ENCODE measurements around the gene PMPCA.
"Not testable (repeated sequence)": the region's sequence is repeated elsewhere in the genome, so short reads cannot be mapped to it uniquely, and the experiment has no call there.

PMPCA gene

DNA sequence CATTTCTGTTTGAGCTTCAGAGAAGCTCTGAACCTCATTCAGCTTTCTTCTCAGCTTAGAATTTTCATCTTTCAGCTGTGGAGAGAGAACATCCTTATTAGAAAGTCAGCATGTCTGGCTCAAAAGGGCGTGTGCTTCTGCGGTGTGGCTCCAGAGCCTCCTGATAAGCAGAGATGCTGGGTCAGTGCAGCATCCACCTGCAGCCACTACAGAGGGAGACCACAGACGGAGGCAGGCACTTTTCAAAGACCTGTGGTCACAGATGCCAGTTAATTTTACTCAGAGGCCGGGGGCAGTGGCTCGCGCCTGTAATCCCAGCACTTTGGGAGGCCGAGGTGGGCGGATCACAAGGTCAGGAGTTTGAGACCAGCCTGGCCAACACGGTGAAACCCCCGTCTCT, 4.6 kb upstream of the PMPCA start:
- H3K27ac Mint-ChIP-seq; DNase-seq (ENCODE audit: low spot score); H3K4me3 Mint-ChIP-seq; H3K27me3 Mint-ChIP-seq (ENCODE audit: low read depth); H3K9me3 Mint-ChIP-seq: not testable (repeated sequence)
- peaks cover 39% of the 10 kb centered on the region for H3K4me1 Mint-ChIP-seq (ENCODE audit: low read depth)
- H3K36me3 Mint-ChIP-seq (ENCODE audit: low read depth): peaks cover 55% of the 10 kb centered on the region

DNA sequence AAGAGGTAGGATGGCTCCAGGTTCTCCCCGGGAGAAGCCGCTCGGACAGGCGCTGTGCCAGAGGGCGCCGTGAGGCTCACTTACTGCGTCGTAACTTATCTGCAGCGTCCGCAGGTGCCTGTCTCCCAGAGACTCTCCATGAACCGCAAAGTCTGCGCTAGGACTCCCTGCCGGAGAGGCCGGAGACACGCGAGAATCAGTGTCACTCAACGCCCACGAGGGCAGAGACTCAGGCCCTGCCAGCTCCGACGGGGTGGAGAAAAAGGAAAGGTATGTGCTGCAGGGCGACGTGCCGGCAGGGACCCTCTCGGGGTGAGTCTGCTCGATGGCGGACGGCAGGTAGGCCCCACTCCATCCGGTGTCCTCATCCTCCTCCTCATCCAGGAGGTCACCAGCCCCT, 3.4 kb upstream of the PMPCA start:
- not testable (repeated sequence) for H3K27me3 Mint-ChIP-seq (ENCODE audit: low read depth); H3K4me3 Mint-ChIP-seq; H3K9me3 Mint-ChIP-seq; H3K27ac Mint-ChIP-seq; DNase-seq (ENCODE audit: low spot score)
- Mint-ChIP-seq H3K36me3 (ENCODE audit: low read depth) (peaks cover 49% of the 10 kb centered on the region), H3K4me1 (ENCODE audit: low read depth) (peaks cover 45% of the 10 kb centered on the region)

DNA sequence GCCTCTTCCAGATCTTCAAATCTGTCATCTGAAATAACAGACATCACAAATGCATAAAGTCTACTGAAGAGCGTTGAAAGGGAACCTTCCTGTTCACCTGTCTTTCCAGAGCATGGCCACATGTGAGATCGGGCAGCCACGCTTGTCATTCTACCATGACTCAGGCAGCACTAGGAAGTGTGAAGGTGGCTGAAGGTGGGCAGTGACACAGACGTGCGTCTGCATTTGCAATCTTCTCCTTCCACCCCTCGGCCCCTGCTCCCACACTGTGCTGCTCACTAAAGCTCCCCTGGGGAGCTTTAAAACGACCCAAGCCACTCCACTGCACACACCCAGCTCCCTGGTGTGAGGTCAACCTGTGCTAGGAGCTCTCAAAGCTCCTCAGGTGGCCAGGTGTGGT, 2.5 kb upstream of the PMPCA start:
- peaks cover 45% of the 10 kb centered on the region for H3K36me3 Mint-ChIP-seq (ENCODE audit: low read depth)
- no peak overlapping the region for H3K27ac Mint-ChIP-seq

DNA sequence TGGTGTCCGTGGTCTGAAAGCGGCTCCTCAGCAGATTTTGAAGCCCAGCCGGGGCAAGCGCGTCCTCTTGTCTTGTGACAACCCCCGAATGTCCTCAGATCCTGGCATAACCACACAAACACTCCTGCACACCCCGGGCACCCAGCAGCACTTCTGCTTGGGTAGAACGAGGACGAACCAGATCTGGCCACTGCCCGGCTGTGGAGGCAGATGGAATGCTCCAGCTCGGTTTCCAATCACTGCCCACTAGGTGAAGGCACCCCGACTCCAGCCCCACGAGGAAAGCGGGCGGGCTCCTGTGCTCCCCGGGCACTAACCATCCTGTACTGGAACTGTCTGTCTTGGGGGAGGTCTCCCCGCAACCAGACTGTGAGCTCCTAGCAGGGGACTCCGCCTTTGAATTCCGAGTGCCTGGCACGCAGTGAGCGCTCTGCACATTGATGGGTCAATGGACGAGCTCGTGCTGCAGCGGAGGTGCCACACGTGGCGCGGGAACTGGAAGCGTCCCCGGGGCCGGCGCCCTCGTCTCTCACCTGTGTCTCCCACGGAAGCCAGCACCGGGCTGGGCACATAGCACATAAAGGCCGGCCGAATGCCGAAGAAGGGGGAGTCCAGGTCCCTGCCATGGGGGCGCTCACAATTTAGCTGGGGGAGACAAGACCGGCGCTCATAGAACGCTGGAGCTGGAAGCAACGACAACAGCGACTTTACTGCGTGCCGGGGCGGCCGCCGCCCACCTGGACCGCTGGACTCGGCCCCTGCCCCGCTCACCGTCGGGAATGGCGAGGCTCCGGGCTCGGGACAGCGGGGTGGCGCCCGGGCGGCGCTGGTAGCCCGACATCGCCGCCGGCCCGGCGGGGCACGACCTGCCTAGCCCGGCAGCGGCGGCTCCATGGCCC, 652 bp upstream of the PMPCA start:
- Mint-ChIP-seq H3K9me3 (no peaks in the 10 kb centered on the region), H3K27ac (peak overlapping the region; percentile 89), H3K4me3 (peak overlapping the region; percentile 92), H3K36me3 (ENCODE audit: low read depth) (peaks cover 47% of the 10 kb centered on the region), H3K27me3 (ENCODE audit: low read depth) (no peaks in the 10 kb centered on the region), H3K4me1 (ENCODE audit: low read depth) (peaks cover 33% of the 10 kb centered on the region)
- peak; percentile 28 for DNase-seq (ENCODE audit: low spot score)

More for the DNA sequence above, 2.5 kb upstream of the PMPCA start:
- Mint-ChIP-seq H3K27me3 (ENCODE audit: low read depth) (no peaks in the 10 kb centered on the region), H3K4me1 (ENCODE audit: low read depth) (peaks cover 48% of the 10 kb centered on the region), H3K4me3 (peak overlapping the region; percentile 36), H3K9me3 (no peaks in the 10 kb centered on the region)
- no peak for DNase-seq (ENCODE audit: low spot score)

DNA sequence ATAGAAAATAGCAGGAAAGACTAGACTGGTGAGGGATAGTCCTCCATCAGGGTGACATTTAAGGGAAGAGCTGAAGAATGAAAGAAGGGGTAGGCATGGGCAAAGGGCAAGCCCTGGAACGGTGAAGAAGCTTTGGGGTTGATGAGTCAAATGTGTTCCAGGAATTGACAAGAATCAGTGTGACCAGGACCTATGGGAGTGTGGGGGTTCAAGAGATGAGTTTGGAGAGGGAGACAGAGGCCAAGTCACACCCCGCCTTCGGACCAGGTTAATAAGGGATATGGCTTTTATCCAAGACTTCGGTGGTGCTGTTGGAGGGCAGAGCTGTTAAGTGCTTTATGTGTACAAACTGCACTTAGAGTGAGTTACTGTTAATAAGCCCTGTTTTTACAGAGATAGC, 920 bp downstream of the PMPCA start:
- Mint-ChIP-seq H3K4me1 (ENCODE audit: low read depth) (peaks cover 27% of the 10 kb centered on the region), H3K36me3 (ENCODE audit: low read depth) (peaks cover 42% of the 10 kb centered on the region), H3K27me3 (ENCODE audit: low read depth) (no peaks in the 10 kb centered on the region), H3K27ac (peak overlapping the region; percentile 87), H3K4me3 (peak overlapping the region; percentile 96), H3K9me3 (no peaks in the 10 kb centered on the region)
- no peak for DNase-seq (ENCODE audit: low spot score)

DNA sequence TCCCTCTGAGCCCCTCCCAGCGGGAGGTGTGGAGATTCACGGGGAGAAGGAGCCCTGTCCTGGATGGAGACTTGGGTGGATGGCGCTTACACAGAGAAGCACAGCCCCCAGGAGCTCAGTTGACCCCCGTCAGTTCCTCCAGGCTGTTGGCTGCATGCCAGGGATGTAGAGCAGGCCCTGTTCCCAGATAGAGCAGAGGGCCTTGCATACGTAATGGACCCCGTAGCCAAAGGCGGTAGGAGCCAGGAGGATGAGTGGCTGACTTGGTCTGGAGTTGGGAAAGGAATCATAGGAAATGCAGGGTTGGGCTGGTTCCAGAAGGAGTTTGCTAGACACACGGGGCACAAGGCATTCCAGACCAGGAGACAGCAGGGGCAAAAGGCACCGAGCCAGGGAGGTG, 2.5 kb downstream of the PMPCA start:
- DNase-seq (ENCODE audit: low spot score): no peak
- H3K4me3 Mint-ChIP-seq: no peak overlapping the region
- no peaks in the 10 kb centered on the region for H3K9me3 Mint-ChIP-seq
- H3K27ac Mint-ChIP-seq: no peak overlapping the region
- no peaks in the 10 kb centered on the region for H3K27me3 Mint-ChIP-seq (ENCODE audit: low read depth)
- peaks cover 44% of the 10 kb centered on the region for H3K36me3 Mint-ChIP-seq (ENCODE audit: low read depth)
- H3K4me1 Mint-ChIP-seq (ENCODE audit: low read depth): peaks cover 26% of the 10 kb centered on the region

DNA sequence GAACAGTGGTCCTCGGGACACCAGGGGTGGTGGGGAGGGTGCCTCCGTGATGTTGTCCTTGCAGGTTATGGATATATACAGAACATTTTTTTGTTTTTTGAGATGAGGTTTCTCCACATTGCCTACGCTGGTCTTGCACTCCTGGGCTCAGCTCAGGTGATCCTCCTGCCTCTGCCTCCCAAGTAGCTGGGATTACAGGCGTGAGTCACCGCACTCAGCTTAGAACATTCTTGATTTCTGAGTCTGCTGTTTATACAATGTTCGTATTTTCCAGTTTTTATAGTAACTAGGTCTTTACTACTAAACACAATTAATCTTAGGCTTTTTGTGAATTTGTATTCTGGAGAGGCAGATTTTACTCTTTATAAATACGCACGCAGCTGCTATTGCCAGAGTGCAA, 6.0 kb downstream of the PMPCA start:
- Mint-ChIP-seq H3K4me3 (no peak overlapping the region), H3K27me3 (ENCODE audit: low read depth) (no peaks in the 10 kb centered on the region), H3K9me3 (no peaks in the 10 kb centered on the region), H3K4me1 (ENCODE audit: low read depth) (peaks cover 6% of the 10 kb centered on the region), H3K27ac (no peak overlapping the region), H3K36me3 (ENCODE audit: low read depth) (peaks cover 45% of the 10 kb centered on the region)
- DNase-seq (ENCODE audit: low spot score): no peak

DNA sequence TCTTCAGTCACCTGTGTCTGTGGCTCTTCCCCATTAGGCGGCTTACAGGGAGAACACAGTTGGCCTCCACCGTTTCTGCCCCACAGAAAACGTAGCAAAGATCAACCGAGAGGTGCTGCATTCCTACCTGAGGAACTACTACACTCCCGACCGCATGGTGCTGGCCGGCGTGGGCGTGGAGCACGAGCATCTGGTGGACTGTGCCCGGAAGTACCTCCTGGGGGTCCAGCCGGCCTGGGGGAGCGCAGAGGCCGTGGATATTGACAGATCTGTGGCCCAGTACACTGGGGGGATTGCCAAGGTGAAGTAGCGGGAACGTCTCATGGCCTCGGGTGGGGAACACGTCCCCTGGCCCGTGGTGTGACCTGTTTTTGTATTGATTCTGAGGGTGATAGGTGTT, 6.5 kb downstream of the PMPCA start:
- Mint-ChIP-seq H3K27me3 (ENCODE audit: low read depth) (no peaks in the 10 kb centered on the region), H3K9me3 (no peaks in the 10 kb centered on the region), H3K36me3 (ENCODE audit: low read depth) (peaks cover 47% of the 10 kb centered on the region), H3K4me3 (no peak overlapping the region), H3K27ac (no peak overlapping the region), H3K4me1 (ENCODE audit: low read depth) (peaks cover 4% of the 10 kb centered on the region)
- no peak for DNase-seq (ENCODE audit: low spot score)

DNA sequence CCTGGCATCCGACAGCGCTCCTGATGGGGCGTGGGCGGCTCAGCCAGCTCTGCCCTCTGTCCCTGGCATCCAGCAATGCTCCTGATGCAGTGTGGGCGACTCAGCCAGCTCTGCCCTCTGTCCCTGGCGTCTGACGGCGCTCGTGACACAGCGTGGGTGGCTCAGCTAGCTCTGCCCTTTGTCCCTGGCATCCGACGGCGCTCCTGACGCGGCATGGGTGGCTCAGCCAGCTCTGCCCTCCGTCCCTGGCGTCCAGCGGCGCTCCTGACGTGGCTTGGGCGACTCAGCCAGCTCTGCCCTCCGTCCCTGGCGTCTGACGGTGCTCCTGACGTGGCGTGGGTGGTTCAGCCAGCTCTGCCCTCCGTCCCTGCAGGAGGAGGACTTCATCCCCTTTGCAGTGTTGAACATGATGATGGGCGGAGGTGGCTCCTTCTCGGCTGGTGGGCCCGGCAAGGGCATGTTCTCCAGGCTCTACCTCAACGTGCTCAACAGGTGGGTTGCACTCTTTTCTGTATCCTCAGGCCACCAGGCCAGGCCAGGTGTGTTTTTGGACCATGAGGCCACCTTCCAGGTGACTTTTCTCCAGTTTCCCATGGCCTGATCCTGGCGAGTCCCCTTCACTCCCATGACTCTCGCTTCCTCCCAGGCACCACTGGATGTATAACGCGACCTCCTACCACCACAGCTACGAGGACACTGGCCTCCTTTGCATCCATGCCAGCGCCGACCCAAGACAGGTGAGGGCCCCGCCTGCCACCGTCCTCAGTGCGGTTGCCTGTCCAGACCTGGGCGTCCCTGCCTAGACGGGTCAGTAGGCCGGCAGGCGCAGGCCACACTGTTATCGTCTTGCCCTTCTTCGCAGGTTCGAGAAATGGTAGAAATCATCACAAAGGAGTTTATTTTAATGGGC, 8.0 kb downstream of the PMPCA start:
- peak overlapping the region; percentile 20 for H3K27ac Mint-ChIP-seq
- no peaks in the 10 kb centered on the region for H3K27me3 Mint-ChIP-seq (ENCODE audit: low read depth)
- no peaks in the 10 kb centered on the region for H3K4me1 Mint-ChIP-seq (ENCODE audit: low read depth)
- H3K9me3 Mint-ChIP-seq: no peaks in the 10 kb centered on the region
- H3K36me3 Mint-ChIP-seq (ENCODE audit: low read depth): peaks cover 51% of the 10 kb centered on the region
- DNase-seq (ENCODE audit: low spot score): no peak
- H3K4me3 Mint-ChIP-seq: no peak overlapping the region

DNA sequence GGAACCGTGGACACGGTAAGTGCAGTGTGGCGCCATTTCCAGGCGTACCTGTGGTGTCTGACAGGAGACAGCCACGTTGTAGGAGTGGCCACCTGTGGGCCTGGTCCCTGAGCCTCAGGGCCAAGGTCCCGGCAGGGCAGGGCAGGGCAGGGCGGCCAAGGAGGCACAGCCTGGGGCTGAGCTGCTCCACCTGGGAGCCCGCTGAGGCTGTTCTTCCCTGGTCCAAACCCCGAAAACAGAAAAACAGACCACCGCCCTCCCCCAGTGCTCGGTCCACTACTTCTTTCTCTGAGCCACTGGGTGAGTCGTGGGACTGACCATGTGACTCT, 8.6 kb downstream of the PMPCA start:
- Mint-ChIP-seq H3K4me1 (ENCODE audit: low read depth) (no peaks in the 10 kb centered on the region), H3K27me3 (ENCODE audit: low read depth) (no peaks in the 10 kb centered on the region), H3K4me3 (no peak overlapping the region), H3K9me3 (no peaks in the 10 kb centered on the region), H3K36me3 (ENCODE audit: low read depth) (peaks cover 48% of the 10 kb centered on the region), H3K27ac (no peak overlapping the region)
- no peak for DNase-seq (ENCODE audit: low spot score)

DNA sequence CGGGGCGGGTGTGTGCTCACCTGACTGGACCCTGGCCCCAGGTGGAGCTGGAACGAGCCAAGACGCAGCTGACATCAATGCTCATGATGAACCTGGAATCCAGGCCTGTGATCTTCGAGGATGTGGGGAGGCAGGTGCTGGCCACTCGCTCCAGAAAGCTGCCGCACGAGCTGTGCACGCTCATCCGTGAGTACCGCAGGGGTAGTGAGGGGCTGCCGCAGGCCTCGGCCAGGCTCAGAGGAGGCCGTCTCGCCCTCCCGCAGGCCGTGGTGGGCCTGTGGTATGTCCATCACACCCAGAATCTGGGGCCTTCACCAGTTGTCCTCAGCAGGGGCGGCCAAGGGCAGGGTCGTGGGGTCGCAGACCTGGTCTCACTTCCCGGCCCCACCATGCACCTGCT, 11.3 kb downstream of the PMPCA start:
- Mint-ChIP-seq H3K27ac (no peak overlapping the region), H3K36me3 (ENCODE audit: low read depth) (peaks cover 41% of the 10 kb centered on the region), H3K27me3 (ENCODE audit: low read depth) (no peaks in the 10 kb centered on the region), H3K4me1 (ENCODE audit: low read depth) (no peaks in the 10 kb centered on the region), H3K4me3 (no peak overlapping the region), H3K9me3 (no peaks in the 10 kb centered on the region)
- DNase-seq (ENCODE audit: low spot score): no peak

DNA sequence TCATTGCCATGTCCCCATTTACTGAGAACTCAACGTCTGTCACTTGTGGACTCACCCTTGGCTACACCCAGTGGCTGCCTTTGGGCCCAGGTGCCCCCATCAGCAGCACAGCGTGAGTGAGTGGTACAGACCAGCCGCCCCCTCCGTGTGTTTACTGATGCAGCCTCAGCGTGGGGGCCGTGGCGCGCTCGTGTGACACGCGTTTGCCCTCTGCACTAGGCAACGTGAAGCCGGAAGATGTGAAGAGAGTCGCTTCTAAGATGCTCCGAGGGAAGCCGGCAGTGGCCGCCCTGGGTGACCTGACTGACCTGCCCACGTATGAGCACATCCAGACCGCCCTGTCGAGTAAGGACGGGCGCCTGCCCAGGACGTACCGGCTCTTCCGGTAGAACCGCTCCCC, 12.4 kb downstream of the PMPCA start:
- Mint-ChIP-seq H3K4me3 (no peak overlapping the region), H3K27ac (no peak overlapping the region), H3K9me3 (no peaks in the 10 kb centered on the region), H3K4me1 (ENCODE audit: low read depth) (no peaks in the 10 kb centered on the region), H3K36me3 (ENCODE audit: low read depth) (peaks cover 34% of the 10 kb centered on the region), H3K27me3 (ENCODE audit: low read depth) (no peaks in the 10 kb centered on the region)
- DNase-seq (ENCODE audit: low spot score): no peak

DNA sequence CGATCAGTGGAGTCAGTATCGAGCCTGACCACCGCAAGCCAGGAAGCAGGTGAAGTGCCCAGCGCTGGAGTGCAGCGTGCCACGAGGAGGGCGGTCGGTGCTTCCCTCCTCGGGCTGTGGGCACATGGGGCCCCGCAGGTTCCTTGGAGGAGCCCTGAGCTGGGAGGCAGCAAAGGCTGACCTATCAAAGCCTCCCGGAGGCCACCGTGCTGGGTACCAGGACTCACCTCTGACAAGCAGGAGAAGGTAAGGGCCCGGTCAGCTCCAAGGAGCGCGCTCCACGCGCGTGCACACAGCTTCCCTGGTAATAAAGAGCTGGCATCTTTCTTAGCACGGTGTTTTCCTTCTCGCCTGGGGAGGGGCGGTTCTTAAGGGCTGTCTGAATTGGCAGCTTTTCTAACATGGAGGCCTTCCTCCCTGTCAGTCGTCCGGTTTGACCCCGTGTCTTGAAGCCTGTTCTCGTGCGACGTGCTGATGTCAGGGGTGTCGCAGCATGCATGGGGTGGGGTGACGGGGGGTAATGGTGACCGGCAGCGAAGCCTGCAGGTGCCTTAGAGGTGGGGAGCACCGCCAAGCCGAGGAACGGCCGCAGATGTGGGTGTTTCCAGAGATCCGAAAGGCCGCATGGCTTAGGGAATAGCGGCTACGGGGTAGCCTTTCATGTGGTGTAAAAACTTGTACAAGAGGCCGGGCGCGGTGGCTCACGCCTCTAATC, 13.1 kb downstream of the PMPCA start:
- Mint-ChIP-seq H3K27ac (no peak overlapping the region), H3K27me3 (ENCODE audit: low read depth) (no peaks in the 10 kb centered on the region), H3K9me3 (no peaks in the 10 kb centered on the region), H3K4me3 (no peak overlapping the region), H3K4me1 (ENCODE audit: low read depth) (no peaks in the 10 kb centered on the region), H3K36me3 (ENCODE audit: low read depth) (peaks cover 31% of the 10 kb centered on the region)
- no peak for DNase-seq (ENCODE audit: low spot score)

Measured in T-helper 2 cell treated with Interferon-gamma antibody and Interleukin-4, amounts not matched to agents 5 μg/mL and 100 μg/mL, for 36 hours (primary cell).